ENCODE data around the gene SLC25A47. TPM values are rescaled to one million over a fixed set of nuclear protein-coding genes. Genes with fewer than 3 reads are reported as not detected.
"Not testable (repeated sequence)": the region's sequence is repeated elsewhere in the genome, so short reads cannot be mapped to it uniquely, and the experiment has no call there.

SLC25A47 gene
- total RNA-seq, 1 experiment from 2014 or later: not detected

DNA sequence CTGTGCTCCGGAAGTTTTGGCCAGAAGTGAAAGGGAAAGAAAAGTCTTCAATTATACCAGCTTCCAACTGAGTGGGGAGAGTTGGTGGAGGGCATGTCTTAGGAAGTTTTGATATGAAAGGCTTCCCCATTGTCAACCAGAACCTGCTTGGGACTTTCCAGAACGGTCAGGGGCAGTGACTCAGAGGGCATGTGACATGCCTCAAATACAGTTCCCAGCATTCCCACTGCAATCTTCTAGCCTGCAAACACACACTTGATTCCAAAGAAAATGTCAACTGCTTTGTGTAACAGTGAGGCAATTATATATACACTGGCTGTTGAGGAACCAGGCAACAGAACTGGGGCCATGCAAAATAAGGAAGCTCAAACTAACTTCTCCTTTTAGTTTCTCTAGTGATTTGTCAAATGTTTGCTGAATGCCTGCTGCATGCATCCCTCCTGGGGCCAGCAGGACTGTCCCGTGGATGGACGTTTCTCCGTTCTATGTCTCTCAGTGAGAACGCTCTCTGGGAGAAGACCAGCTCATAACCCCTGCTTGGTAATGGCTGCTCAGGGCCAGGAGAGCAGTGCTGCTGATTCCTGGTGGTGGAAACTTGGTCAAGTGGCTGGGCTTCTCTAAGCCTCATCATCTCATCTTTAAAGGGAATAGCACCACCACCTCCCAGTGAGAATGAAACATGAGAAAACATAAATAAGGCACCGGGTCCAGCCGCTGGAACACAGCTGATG, 18.3 kb downstream of the SLC25A47 start:
- Histone ChIP-seq H3K9me3 (ENCODE audit: control insufficient read depth, insufficient read depth, low read depth, low read length) (no peaks in the 10 kb centered on the region), H3K27me3 (ENCODE audit: control insufficient read depth, insufficient read depth, low read length) (no peaks in the 10 kb centered on the region), H3K4me1 (ENCODE audit: control insufficient read depth, insufficient read depth, low read length) (peaks cover 5% of the 10 kb centered on the region; the same call in 1 of the 2 replicates), H3K4me3 (ENCODE audit: low read depth in 2 of 2, low read length in 2 of 2) (no peak overlapping the region), H3K27ac (ENCODE audit: low read length) (no peak overlapping the region), H3K36me3 (ENCODE audit: control insufficient read depth, insufficient read depth, low read length) (no peaks in the 10 kb centered on the region)
- no TSS peak for BruUV-seq (replicated peaks)
- ChIA-PET POLR2A (no interaction called here), CTCF (interaction anchor here (0.5 kb wide), 1 partner anchor 948 kb away, joined by 3 read pairs; no protein-coding TSS in a partner anchor)
- ATAC-seq: peak; percentile 80
- in situ Hi-C loops (cut with HindIII; ENCODE audit: low pct_unique_long_range_greater_than_20kb, low sequenced_read_pairs) (no loop called here), intact Hi-C loops (cut with micrococcal nuclease; ENCODE audit: unreplicated experiment) (no loop called here)
- no peak for DNase-seq (ENCODE audit: low read depth, low spot score)
- TF ChIP-seq, protein P1, sequence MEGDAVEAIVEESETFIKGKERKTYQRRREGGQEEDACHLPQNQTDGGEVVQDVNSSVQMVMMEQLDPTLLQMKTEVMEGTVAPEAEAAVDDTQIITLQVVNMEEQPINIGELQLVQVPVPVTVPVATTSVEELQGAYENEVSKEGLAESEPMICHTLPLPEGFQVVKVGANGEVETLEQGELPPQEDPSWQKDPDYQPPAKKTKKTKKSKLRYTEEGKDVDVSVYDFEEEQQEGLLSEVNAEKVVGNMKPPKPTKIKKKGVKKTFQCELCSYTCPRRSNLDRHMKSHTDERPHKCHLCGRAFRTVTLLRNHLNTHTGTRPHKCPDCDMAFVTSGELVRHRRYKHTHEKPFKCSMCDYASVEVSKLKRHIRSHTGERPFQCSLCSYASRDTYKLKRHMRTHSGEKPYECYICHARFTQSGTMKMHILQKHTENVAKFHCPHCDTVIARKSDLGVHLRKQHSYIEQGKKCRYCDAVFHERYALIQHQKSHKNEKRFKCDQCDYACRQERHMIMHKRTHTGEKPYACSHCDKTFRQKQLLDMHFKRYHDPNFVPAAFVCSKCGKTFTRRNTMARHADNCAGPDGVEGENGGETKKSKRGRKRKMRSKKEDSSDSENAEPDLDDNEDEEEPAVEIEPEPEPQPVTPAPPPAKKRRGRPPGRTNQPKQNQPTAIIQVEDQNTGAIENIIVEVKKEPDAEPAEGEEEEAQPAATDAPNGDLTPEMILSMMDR (IDR thresholded peaks at IDR 0.05): no peak
- TF ChIP-seq TCF7L2 (IDR thresholded peaks at IDR 0.05; ENCODE audit: low read depth, low read length): no peak
- TF ChIP-seq, protein P2, sequence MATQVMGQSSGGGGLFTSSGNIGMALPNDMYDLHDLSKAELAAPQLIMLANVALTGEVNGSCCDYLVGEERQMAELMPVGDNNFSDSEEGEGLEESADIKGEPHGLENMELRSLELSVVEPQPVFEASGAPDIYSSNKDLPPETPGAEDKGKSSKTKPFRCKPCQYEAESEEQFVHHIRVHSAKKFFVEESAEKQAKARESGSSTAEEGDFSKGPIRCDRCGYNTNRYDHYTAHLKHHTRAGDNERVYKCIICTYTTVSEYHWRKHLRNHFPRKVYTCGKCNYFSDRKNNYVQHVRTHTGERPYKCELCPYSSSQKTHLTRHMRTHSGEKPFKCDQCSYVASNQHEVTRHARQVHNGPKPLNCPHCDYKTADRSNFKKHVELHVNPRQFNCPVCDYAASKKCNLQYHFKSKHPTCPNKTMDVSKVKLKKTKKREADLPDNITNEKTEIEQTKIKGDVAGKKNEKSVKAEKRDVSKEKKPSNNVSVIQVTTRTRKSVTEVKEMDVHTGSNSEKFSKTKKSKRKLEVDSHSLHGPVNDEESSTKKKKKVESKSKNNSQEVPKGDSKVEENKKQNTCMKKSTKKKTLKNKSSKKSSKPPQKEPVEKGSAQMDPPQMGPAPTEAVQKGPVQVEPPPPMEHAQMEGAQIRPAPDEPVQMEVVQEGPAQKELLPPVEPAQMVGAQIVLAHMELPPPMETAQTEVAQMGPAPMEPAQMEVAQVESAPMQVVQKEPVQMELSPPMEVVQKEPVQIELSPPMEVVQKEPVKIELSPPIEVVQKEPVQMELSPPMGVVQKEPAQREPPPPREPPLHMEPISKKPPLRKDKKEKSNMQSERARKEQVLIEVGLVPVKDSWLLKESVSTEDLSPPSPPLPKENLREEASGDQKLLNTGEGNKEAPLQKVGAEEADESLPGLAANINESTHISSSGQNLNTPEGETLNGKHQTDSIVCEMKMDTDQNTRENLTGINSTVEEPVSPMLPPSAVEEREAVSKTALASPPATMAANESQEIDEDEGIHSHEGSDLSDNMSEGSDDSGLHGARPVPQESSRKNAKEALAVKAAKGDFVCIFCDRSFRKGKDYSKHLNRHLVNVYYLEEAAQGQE (IDR thresholded peaks at IDR 0.05; ENCODE audit: insufficient read depth in 1 of 2, low read depth in 2 of 2, low read length in 1 of 2): no peak
- TF ChIP-seq SIN3A (IDR thresholded peaks at IDR 0.05; ENCODE audit: borderline replicate concordance, insufficient read depth, low read depth, low read length): no peak
- TF ChIP-seq POLR2AphosphoS5 (IDR thresholded peaks at IDR 0.05; ENCODE audit: low read depth, low read length): no peak

DNA sequence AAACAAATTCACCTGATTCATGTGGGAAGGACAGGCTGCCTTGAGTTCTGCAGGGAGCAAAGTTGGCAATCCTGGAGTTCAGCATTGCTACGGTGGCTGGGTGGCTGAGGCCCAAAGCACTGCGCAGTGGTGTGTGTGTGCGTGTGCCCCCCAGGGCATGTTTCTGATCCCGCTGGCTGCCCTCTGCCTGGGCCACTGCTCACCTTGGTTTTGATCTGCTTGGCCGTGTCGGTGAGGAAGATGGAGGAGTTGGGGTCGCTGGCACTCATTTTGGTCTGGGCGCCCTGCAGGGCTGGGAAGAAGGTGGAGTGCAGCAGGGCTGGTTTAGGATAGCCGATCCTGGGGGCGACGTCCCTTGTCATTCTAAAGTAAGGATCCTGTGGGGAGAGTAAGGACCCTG, 19.1 kb downstream of the SLC25A47 start:
- no peak for ATAC-seq
- no peak for DNase-seq (ENCODE audit: low read depth, low spot score)
- Histone ChIP-seq H3K4me3 (ENCODE audit: low read depth in 2 of 2, low read length in 2 of 2) (no peak overlapping the region), H3K9me3 (ENCODE audit: control insufficient read depth, insufficient read depth, low read depth, low read length) (no peaks in the 10 kb centered on the region), H3K36me3 (ENCODE audit: control insufficient read depth, insufficient read depth, low read length) (no peaks in the 10 kb centered on the region), H3K27ac (ENCODE audit: low read length) (no peak overlapping the region), H3K4me1 (ENCODE audit: control insufficient read depth, insufficient read depth, low read length) (peaks cover 5% of the 10 kb centered on the region; the same call in 1 of the 2 replicates), H3K27me3 (ENCODE audit: control insufficient read depth, insufficient read depth, low read length) (no peaks in the 10 kb centered on the region)
- ChIA-PET POLR2A (no interaction called here), CTCF (no interaction called here)
- no TSS peak for BruUV-seq (replicated peaks)
- in situ Hi-C loops (cut with HindIII; ENCODE audit: low pct_unique_long_range_greater_than_20kb, low sequenced_read_pairs) (no loop called here), intact Hi-C loops (cut with micrococcal nuclease; ENCODE audit: unreplicated experiment) (no loop called here)
- TF ChIP-seq, protein P1 (IDR thresholded peaks at IDR 0.05): no peak
- no peak for TF ChIP-seq POLR2AphosphoS5 (IDR thresholded peaks at IDR 0.05; ENCODE audit: low read depth, low read length)
- TF ChIP-seq SIN3A (IDR thresholded peaks at IDR 0.05; ENCODE audit: borderline replicate concordance, insufficient read depth, low read depth, low read length): no peak
- no peak for TF ChIP-seq TCF7L2 (IDR thresholded peaks at IDR 0.05; ENCODE audit: low read depth, low read length)
- TF ChIP-seq, protein P2 (IDR thresholded peaks at IDR 0.05; ENCODE audit: insufficient read depth in 1 of 2, low read depth in 2 of 2, low read length in 1 of 2): no peak

DNA sequence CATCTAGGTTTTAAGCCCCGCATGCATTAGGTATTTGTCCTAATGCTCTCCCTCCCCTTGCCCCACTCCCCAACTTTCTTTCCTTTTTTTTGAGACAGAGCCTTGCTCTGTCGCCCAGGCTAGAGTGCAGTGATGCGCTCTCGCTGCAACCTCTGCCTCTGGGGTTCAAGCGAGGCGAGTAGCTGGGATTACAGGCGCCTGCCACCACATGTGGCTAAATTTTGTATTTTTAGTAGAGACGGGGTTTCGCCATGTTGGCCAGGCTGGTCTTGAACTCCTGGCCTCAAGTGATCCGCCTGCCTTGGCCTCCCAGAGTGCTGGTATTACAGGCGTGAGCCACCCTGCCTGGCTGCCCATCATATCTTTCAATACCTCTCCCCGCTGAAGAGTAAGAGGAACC, 19.7 kb downstream of the SLC25A47 start:
- CTCF ChIA-PET; H3K9me3 ChIP-seq (ENCODE audit: control insufficient read depth, insufficient read depth, low read depth, low read length); BruUV-seq (replicated peaks); H3K27ac ChIP-seq (ENCODE audit: low read length); DNase-seq (ENCODE audit: low read depth, low spot score); H3K4me3 ChIP-seq (ENCODE audit: low read depth in 2 of 2, low read length in 2 of 2); intact Hi-C loops (cut with micrococcal nuclease; ENCODE audit: unreplicated experiment); H3K4me1 ChIP-seq (ENCODE audit: control insufficient read depth, insufficient read depth, low read length); in situ Hi-C loops (cut with HindIII; ENCODE audit: low pct_unique_long_range_greater_than_20kb, low sequenced_read_pairs); H3K27me3 ChIP-seq (ENCODE audit: control insufficient read depth, insufficient read depth, low read length); ATAC-seq; H3K36me3 ChIP-seq (ENCODE audit: control insufficient read depth, insufficient read depth, low read length); POLR2A ChIA-PET: not testable (repeated sequence)
